NCI-H2081 treated with DMSO at 0.1 percent for 48 hours (cell line): Measurements from ENCODE around the gene PET100.
A peak's percentile ranks its signal among the peaks of the same experiment; 100 is the strongest.
"Not testable (repeated sequence)": the region's sequence is repeated elsewhere in the genome, so short reads cannot be mapped to it uniquely, and the experiment has no call there.

Experiments
- DNase-seq: peaks from one replicate; lab custom pipeline; 2025; lab: John Stamatoyannopoulos, UW

Gene PET100

DNA sequence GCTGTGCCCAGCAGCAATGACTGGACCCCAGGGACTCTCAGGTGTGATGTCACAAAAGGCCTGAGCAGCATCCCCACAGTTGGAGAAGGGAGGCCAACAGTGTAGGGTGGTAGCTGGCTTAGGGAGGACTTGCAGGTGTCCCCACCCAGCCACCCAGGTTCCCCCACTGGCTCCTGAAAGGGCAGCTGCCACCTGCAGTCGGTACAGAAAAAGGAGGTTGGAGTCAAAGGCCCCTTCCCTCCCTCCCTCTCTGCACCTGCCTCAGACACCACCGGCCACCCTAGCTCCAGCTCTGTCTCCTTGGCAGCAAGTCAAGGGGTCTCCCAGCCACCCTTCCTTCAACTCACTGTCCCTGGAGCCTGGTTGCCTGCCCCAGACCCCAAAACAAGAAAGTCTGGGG lies 4.1 kb downstream of the PET100 start, which contains the start of gene PCP2:
TSS of gene PCP2 (minus strand) at position 22 of the 400 bp plus-strand sequence. CDS start 262 bp downstream, outside the sequence.
- DNase-seq: no peak

DNA sequence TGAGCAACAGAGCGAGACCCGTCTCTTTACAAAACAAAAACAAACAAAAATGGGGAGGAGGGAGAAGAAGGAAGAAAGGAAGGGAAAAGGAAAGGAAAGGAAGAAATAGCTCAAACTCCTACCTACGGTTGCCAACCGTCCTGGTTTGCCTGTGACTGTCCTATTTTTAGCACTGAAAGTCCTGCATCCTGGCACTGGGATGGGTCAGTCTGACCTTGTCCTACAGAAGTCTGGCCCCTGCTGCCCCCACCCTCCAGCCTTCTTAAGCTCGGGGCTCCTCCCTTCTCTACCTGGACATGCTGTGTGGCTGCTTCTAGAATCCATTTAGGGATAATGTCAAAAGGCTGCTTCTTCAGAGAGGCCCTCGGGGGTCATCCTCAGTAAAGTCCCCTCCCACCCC lies 6.1 kb downstream of the PET100 start:
- no peak for DNase-seq

DNA sequence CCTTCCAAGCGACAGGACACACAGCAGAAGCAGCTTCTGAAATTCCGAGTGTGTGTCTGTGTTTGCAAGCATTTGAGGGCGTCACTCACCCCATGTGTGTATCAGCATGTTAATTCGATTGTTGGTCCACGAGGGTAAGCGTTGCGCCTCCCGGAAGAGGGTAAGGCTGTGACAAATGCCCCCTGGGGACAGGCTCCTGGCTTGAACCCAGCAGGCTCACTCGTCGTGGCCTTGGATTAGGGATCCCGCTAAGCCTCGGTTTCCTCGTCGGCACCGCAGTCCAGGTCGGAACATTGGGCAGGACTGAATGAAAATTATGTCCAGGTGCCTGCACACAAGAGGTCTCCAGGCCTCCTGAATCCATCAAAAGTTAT lies 6.7 kb downstream of the PET100 start:
- DNase-seq: no peak

DNA sequence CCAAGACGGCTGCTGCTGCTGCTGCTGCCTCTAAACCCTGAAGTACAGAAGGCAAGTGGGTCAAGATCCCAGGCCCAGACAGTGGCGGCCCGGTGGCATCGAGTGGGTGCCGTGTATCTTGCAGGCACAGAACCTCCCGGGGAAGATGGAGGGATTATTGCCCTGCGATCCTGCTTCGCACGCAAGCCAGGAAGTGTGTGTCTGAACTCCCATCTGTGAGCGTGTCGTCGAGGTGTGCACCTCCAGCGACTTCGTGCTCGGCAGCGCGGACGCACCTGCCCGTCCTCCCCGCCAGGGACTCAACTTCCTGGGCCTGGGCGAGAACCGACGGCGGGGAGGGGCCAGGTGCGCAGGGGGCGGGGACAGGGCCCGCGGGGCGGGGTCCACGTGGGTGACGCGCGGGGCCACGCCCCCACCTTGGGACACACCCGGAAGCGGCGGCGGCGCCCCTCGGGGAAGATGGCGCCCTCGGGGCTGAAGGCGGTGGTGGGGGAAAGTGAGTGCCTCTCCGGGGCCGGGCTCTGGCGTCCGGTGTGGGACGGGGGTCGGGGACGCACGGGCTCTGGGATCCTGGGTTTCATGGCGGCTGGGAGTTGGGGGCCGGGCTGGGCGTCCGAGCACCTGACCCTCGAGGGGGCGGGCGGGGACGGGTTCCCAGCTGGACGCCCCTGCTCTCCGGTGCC lies 7.2 kb downstream of the PET100 start, which contains the start of gene STXBP2:
TSS of gene STXBP2 (plus strand) at position 420 of the 683 bp plus-strand sequence. CDS start at position 460, 40 bp downstream.
- DNase-seq: peak; percentile 5

DNA sequence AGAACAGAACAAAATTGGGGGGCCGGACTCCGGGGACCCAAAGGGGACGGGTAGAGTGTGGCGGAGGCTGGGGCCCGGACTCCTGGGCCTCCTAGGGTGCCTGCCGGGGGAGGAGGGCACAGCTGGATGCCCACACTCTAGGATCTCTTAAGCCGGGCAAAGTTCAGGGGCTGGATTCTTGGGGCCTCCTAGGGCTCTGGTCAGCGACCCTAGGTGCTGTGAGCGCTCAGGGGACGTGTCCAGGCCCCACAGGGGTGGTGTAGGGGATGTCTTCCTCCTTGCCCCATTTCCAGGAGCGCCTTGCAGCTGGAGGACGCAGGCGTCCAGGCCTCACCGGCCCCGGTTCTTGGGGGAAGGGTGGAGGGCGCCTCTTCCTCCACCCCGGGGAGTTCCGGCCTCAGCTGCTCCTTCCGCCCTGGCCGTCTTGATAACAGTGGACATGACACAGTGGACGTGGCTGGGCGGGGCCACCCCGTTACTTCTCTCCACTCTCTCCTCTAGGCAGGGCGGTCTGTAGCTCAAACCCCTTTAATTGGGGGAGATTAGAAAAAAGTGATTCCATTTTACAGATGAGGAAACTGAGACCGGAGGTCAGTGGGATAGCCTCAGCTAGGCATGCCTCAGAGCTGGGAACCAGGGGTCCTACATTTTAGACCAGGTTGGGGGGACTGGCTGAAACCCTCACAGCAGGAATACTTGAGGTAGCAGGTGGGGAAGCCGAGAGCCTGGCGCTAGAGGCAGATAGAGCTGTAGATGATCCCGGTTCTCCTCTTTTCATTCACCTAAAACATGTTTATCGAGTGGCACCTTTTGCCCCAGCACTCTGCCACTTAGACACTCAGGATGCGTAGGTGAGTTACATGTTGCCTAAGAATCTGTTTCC lies 8.0 kb downstream of the PET100 start:
- no peak for DNase-seq

DNA sequence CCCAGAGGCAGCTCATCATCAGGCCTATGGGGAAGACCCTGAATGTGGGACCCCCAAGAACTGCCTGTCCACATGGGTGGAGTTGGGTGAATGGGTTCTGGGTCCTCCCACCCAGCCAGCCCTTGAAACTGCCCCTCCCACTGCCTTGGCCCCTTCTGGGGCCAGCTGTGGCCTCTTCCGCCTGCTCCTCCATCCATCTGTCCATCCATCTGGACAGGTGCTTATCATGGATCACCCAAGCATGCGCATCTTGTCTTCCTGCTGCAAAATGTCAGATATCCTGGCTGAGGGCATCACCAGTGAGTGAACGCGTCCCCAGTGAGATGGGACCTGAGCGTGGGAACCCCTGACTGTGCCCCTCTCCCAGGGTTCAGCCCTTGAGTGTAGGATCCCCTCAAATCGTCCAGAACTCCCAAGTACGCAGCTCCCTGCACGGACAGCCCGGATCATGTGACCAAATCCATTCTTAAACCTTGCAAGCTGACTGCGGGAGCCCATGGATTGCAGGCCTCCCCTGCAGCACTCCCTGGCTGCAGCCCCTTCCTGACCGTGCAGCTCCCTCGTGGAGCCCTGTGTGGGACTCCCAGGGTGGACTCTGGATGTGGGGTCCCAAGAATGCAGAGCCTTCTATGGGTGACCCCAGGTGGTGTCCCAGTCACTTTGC lies 9.3 kb downstream of the PET100 start:
- no peak for DNase-seq

DNA sequence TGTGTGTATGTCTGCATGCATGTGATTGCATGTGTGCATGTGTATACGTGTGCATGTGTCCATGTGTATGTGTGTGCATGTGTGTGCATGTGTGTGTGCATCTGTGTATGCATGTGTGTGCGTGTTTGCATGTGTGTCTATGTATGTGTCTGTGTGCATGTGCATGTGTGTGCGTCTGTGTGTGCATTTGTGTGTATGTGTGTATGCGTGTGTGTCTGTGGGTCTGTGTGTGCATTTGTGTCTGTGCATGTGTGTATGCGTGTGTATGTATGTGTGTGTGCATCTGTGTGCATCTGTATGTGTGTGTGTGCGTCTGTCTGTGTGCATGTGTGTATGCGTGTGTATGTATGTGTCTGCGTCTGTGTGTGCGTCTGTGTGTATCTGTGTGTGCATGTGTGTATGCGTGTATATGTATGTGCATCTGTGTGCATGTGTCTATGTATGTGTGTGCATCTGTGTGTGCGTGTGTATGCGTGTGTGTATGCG lies 10.3 kb downstream of the PET100 start:
- DNase-seq: no peak

DNA sequence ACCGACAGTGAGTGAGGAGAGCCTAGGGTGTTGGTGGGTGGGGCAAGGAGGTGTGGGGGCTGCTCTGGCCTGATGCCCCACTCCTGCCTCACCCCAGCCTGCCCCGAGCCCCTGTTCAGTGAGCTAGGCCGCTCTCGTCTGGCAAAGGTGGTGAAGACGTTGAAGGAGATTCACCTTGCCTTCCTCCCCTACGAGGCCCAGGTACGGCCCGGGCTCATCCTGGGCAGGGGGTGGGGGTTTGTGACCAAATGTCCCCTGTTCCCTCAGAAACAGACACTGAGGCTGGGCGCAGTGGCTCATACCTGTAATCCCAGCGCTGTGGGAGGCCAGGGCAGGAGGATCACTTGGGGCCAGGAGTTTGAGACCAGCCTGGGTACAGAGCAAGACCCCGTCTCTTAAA lies 11.2 kb downstream of the PET100 start:
- no peak for DNase-seq

DNA sequence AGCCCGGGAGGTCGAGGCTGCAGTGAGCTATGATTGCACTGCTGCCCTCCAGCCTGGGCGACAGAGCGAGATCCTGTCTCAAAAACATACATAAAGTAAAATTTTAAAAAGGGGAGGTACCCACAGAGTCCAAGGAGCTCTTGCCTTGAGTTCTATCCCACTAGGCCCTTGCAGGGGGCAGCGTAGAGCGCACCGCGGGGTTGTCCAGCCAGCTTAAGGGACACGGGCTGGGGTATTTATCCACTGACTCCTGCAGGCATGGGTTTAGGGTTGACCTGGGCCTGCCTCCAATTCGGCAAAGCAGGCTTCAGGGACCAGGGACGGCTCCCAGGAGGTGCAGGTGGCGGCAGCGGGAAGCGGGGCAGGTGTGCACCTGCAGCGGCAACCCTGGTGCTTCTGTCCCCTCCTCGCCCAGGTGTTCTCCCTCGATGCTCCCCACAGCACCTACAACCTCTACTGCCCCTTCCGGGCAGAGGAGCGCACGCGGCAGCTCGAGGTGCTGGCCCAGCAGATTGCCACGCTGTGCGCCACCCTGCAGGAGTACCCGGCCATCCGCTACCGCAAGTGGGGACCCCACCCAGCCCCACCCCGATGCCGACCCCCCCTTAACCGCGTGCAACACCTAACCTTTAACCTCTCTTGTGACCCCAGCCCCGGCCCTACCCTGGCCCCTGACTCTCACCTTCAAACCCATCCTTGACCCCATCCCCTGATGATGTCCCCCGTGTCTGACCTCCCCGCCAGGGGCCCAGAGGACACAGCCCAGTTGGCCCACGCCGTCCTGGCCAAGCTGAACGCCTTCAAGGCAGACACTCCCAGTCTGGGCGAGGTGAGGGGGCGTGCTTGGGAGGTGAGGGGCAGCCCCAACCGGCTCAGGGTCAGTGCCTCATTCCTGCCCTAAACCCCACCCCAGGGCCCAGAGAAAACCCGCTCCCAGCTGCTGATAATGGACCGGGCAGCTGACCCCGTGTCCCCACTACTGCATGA lies 12.0 kb downstream of the PET100 start:
- no peak for DNase-seq

DNA sequence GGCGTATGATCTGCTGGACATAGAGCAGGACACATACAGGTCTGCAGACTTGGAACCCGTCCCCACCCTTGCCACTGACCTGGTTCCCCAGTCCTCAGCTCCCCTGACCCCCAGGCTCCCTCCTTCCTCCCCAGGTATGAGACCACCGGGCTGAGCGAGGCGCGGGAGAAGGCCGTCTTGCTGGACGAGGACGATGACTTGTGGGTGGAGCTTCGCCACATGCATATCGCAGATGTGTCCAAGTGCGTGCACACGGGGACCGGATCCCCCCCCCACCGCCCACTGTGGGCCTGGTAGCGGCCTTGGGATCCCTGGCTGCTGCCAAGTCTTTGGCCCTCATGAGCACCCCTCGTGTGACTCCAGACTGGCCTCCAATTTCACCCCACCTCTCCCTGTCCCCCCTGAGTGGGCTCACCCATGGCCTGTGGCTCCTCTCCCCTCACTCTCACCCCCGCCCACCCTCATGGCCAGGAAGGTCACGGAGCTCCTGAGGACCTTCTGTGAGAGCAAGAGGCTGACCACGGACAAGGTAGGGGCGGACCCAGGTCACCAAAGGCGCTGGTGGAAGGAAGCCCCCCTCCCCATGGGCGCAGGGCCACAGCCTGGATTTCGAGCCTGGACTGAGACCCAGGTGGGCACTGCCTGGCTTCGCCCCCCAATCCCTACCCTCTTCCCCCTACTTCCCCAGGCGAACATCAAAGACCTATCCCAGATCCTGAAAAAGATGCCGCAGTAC lies 12.9 kb downstream of the PET100 start:
- no peak for DNase-seq

DNA sequence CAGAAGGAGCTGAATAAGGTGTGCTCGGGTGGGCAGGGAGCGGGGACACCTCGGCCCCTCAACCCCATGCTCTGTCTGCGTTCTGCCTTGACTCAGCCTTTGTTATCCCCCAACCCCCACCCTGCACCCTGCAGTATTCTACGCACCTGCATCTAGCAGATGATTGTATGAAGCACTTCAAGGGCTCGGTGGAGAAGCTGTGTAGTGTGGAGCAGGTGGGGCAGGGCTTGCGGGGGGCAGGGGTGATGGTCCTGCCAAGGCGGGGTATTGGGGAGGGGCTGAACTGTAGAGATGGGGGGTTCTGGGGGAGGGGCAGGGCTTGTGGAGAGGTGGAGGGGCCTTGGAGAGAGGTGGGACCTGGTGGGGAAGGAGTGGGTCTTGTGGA lies 13.4 kb downstream of the PET100 start:
- no peak for DNase-seq

DNA sequence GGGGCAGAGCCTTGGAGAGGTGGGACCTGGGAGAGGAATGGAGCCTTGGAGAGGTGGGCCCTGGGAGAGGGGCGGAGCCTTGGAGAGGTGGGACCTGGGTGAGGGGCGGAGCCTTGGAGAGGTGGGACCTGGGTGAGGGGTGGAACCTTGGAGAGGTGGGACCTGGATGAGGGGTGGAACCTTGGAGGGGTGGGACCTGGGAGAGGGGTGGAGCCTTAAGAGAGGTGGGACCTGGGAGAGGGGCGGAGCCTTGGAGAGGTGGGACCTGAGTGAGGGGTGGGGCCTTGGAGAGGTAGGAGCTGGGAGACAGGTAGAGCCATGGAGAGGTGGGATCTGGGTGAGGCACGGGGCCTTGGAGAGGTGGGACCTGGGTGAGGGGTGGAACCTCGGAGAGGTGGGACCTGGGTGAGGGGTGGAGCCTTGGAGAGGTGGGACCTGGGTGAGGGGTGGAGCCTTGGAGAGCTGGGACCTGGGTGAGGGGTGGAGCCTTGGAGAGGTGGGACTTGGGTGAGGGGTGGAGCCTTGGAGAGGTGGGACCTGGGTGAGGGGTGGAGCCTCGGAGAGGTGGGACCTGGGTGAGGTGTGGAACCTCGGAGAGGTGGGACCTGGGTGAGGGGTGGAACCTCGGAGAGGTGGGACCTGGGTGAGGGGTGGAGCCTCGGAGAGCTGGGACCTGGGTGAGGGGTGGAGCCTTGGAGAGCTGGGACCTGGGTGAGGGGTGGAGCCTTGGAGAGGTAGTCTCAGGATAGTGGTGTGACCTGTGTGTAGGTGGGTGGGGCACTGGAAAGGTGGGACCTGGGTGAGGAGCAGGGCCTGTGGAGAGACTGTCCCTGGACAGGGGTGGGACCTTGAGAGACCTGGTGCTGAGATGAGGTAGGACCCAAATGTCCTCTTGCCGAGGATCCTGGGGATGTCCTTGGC lies 14.3 kb downstream of the PET100 start:
- not testable (repeated sequence) for DNase-seq

DNA sequence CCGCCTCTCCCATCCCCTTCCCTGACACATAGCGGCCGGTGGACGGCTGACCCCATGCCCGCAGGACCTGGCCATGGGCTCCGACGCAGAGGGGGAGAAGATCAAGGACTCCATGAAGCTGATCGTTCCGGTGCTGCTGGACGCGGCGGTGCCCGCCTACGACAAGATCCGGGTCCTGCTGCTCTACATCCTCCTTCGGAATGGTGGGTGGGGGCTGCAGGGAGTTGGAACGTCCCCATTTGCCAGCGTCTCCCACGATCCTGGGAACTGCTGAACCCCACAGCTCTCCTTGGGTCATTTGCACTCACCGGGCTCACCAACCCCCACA lies 14.9 kb downstream of the PET100 start:
- DNase-seq: no peak

DNA sequence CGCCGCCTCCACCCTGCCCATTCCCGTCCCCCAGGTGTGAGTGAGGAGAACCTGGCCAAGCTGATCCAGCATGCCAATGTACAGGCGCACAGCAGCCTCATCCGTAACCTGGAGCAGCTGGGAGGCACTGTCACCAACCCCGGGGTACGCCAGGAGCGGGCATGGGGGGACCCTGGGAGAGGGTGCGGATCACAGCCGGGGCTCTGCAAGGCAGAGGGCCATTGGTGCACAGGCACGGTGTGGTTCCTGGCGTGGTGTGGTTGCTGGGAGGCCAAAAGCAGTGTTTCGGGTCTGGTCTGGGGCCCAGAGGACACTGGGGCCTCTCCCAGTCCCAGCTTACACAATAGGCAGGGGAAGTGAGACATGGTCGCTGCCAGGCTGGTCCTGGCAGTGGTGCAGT lies 15.6 kb downstream of the PET100 start:
- no peak for DNase-seq

DNA sequence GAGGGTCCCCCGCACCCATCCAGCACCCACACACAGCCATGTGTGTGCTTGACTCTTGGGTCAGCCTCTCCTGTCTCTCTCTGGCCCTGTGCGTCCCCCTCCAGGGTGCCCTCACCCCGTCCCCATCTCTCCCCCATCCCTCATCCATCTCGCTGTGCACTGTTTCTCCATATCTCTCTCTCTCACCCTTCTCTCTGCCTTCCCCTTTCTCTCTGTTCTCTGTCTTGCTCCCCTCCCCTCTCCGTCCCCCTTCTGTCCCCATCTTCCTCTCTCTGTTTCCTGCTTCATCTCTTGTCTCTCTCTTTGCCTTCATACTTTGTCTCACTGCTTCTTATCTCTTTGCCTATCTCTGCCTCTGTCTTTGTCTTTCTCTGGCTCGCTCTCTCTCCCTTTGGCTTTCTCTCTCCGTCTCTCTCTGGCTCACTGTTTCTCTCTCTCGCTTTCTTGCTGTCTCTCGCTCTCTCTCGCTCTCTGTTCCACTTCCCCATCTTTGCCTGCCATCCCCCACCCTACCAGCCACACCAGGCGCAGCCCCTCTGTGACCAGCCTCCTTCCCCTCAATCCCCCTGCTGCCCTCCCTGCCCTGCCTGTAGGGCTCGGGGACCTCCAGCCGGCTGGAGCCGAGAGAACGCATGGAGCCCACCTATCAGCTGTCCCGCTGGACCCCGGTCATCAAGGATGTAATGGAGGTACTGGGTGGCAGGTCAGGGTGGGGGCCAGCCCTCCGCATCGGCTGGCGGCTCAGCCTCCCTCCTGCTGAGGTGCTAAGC lies 16.2 kb downstream of the PET100 start:
- DNase-seq: no peak

DNA sequence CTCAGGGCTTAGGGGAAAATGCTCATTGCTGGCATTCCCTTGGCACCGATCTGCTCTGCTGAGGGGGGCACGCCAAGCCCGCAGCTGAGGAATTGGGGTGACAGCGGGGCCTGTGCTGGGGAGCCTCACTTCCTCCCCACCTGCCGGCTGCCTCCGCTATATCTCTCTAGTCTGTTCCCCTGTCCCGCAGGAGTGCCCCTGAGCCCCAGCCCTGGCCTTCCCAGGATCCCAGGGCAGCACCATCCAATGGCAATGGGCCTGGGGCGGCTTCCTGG lies 16.8 kb downstream of the PET100 start:
- no peak for DNase-seq

DNA sequence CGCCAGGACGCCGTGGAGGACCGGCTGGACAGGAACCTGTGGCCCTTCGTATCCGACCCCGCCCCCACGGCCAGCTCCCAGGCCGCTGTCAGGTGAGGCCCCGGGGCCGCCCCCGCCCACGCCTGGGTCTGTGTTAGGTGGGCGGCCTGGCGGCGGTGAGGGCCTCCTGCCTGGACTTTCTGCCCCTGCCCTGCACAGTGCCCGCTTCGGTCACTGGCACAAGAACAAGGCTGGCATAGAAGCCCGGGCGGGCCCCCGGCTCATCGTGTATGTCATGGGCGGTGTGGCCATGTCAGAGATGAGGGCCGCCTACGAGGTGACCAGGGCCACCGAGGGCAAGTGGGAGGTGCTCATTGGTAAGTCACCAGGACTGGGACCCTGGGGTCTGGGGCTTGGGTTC lies 17.6 kb downstream of the PET100 start:
- no peak for DNase-seq

DNA sequence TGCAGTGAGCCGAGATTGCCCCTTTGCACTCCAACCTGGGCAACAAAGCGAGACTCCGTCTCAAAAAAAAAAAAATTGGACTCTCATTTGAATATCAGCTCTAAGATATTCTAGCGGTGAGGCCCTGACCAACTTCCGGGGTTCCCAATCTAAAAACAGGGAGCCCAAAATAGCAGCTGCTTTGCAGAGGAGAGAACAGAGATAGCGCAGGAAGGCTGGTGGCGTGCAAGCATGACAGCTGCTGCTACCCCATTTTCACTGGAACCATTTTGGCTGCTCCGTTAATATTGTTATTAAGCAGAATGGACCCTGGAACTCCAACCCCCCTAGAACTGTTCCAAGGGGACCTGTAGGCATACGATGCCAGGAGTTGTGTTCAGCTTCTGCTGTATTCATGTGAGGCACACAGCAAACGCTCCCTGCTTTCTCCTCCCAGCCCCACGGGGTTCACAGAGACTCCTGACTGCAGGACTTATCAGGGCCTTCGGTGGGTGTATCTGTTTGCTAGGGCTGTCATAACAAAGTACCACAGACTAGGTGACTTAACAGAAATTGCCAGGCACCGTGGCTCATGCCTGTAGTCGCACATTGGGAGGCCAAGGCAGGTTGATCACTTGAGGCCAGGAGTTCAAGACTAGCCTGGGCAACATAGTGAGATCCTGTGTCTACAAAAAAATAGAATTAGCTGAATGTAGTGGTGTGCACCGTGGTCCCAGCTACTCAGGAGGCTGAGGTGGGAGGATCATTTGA lies 18.8 kb downstream of the PET100 start:
- DNase-seq: no peak
